CD4-positive, alpha-beta T cell (primary cell): ENCODE data around the gene SMAD3. TPM values are rescaled to one million over a fixed set of nuclear protein-coding genes. Genes with fewer than 3 reads are reported as not detected.

Experiments used
- ATAC-seq: fragments of 200-7000 bp; cut with Tn5 transposase; one replicate; pipeline ENCODE4 v1.10.0; 2022; ENCODE audit warnings: mild to moderate bottlenecking; ENCODE audit not compliant: poor library complexity
- CTCF ChIA-PET: fragments of 350-600 bp; sonication (Branson Sonifier 250); formaldehyde crosslinking; loops from one replicate; lab custom pipeline; 2021; ENCODE audit warnings: antibody characterized with exemption, inconsistent platforms; lab: Charles Lee
- POLR2A ChIA-PET: fragments of 350-600 bp; sonication (Branson Sonifier 250); formaldehyde crosslinking; loops from one replicate; lab custom pipeline; 2021; ENCODE audit warnings: antibody characterized with exemption, inconsistent platforms; lab: Charles Lee
- DNase-seq, 14 experiments: peaks; one replicate each; pipeline ENCODE4 v3.0.0-alpha.2; 2013 to 2020; ENCODE audit warnings: mixed read lengths in 2 of 14
- H3K27ac ChIP-seq, 2 donors: one replicate each; pipeline versions ENCODE4 v1.5.1 to v1.7.0; 2013; ENCODE audit warnings: low read length in 2 of 2, low read depth in 1 of 2, mild to moderate bottlenecking in 1 of 2
- H3K27me3 ChIP-seq, 2 experiments: 1 replicate in 1 of 2; 2 replicates in 1 of 2; pipeline versions ENCODE4 v1.6.1 to v1.7.0; 2013; ENCODE audit warnings: low read length in 2 of 2, control low read depth in 1 of 2, mild to moderate bottlenecking in 1 of 2, moderate library complexity in 1 of 2; ENCODE audit not compliant: insufficient read depth in 2 of 2, control insufficient read depth in 1 of 2
- H3K36me3 ChIP-seq: one replicate; pipeline ENCODE4 v1.6.1; 2013; ENCODE audit warnings: low read length, control low read depth; ENCODE audit not compliant: insufficient read depth
- H3K4me1 ChIP-seq: one replicate; pipeline ENCODE4 v1.6.1; 2013; ENCODE audit warnings: low read length, control low read depth; ENCODE audit not compliant: insufficient read depth
- H3K4me3 ChIP-seq: one replicate; pipeline ENCODE4 v1.5.1; 2013; ENCODE audit warnings: mild to moderate bottlenecking, low read length, moderate library complexity
- H3K9me3 ChIP-seq, 2 experiments: 1 replicate in 1 of 2; 2 replicates in 1 of 2; pipeline versions ENCODE4 v1.6.1 to v1.7.0; 2013; ENCODE audit warnings: low read length in 2 of 2, mild to moderate bottlenecking in 2 of 2, control low read depth in 1 of 2, moderate library complexity in 1 of 2; ENCODE audit not compliant: control insufficient read depth in 1 of 2, insufficient read depth in 1 of 2
- H3K27ac Mint-ChIP-seq: one replicate; pipeline ENCODE4 v1.8.0; 2020; ENCODE audit warnings: mixed read lengths
- H3K27me3 Mint-ChIP-seq: one replicate; pipeline ENCODE4 v1.8.0; 2021; ENCODE audit warnings: mixed read lengths
- H3K36me3 Mint-ChIP-seq: one replicate; pipeline ENCODE4 v1.8.0; 2021; ENCODE audit warnings: low read depth, mixed read lengths
- H3K4me1 Mint-ChIP-seq: one replicate; pipeline ENCODE4 v1.8.0; 2021; ENCODE audit warnings: low read depth, mixed read lengths
- H3K4me3 Mint-ChIP-seq: one replicate; pipeline ENCODE4 v1.8.0; 2020; ENCODE audit warnings: mild to moderate bottlenecking, mixed read lengths
- H3K9me3 Mint-ChIP-seq: one replicate; pipeline ENCODE4 v1.8.0; 2020; ENCODE audit warnings: mixed read lengths
- CTCF ChIP-seq: fragments of 200-600 bp; IDR thresholded peaks from one replicate; pipeline ENCODE4 v1.8.0; 2022; ENCODE audit warnings: antibody characterized with exemption, mild to moderate bottlenecking
- intact Hi-C, 2 experiments: fragments of 100-400 bp; cut with DNase I in 1 of 2; cut with micrococcal nuclease in 1 of 2; formaldehyde crosslinking; loops; one replicate each; pipeline versions ENCODE4 v1.15.1 to v1.9.0; 2023 to 2025; cut with DNase I, micrococcal nuclease
- total RNA-seq, 174 experiments: library from RNA in 2 of 174; stranded (reverse) in 2 of 174; gene quantifications; one replicate each; pipeline ENCODE4 v1.2.3 and lab custom pipeline; 2021 to 2026

Gene SMAD3
- total RNA-seq, 2 experiments from 2014 or later, result 30.0 to 31.0 TPM

- Mint-ChIP-seq H3K4me1 (peaks cover 82% of the 10 kb centered on the region), H3K36me3 (peaks cover 6% of the 10 kb centered on the region), H3K9me3 (peaks cover 4% of the 10 kb centered on the region), H3K27ac (peak overlapping the region; percentile 96), H3K4me3 (no peak overlapping the region), H3K27me3 (no peaks in the 10 kb centered on the region)
- Histone ChIP-seq H3K9me3 (no peaks in the 10 kb centered on the region), H3K27me3 (no peaks in the 10 kb centered on the region), H3K4me3 (no peak overlapping the region), H3K36me3 (no peaks in the 10 kb centered on the region), H3K27ac (peak overlapping the region in 1 of 2 donors; percentile 23), H3K4me1 (peaks cover 74% of the 10 kb centered on the region)
- ChIA-PET CTCF (no interaction called here), POLR2A (interaction anchor here (0.7 to 1.5 kb wide), 2 partner anchors 13 to 67 kb away, joined by 3 read pairs; no protein-coding TSS in a partner anchor)
- DNase-seq (no peak), ATAC-seq (no peak)
- TF ChIP-seq CTCF, result no peak
- intact Hi-C loops, result loop anchor here in 1 of 2 experiments (5.0 kb wide), 1 partner anchor 33 kb away; no protein-coding TSS in a partner anchor
These were observed 50.2 kb downstream of the SMAD3 start for GRCh38 chr15:67115586-67115969.

GRCh38 chr15:67116742-67117141 is 51.3 kb downstream of the SMAD3 start:
- POLR2A ChIA-PET, result interaction anchor here (0.8 to 1.5 kb wide), 5 partner anchors 10 to 51 kb away, joined by 3 to 6 read pairs (median 3); partner anchors contain the start of gene SMAD3
- Histone ChIP-seq H3K4me3 (no peak overlapping the region), H3K27me3 (no peaks in the 10 kb centered on the region), H3K9me3 (no peaks in the 10 kb centered on the region), H3K4me1 (peaks cover 82% of the 10 kb centered on the region), H3K27ac (peak overlapping the region in 1 of 2 donors; percentile 56), H3K36me3 (no peaks in the 10 kb centered on the region)
- Mint-ChIP-seq H3K36me3 (no peaks in the 10 kb centered on the region), H3K4me1 (peaks cover 93% of the 10 kb centered on the region), H3K4me3 (peak overlapping the region; percentile 60), H3K27ac (peak overlapping the region; percentile 96), H3K9me3 (no peaks in the 10 kb centered on the region), H3K27me3 (no peaks in the 10 kb centered on the region)
- CTCF ChIA-PET, result interaction anchor here (1.0 to 1.6 kb wide), 5 partner anchors 18 to 170 kb away, joined by 3 to 7 read pairs (median 4); no protein-coding TSS in a partner anchor
- no peak for TF ChIP-seq CTCF
- no peak for ATAC-seq
- DNase-seq, result peak in 3 of 14 experiments; percentile 47 to 69 (median 66)
- intact Hi-C loops, result loop anchor here in 1 of 2 experiments (1.0 to 5.0 kb wide), 2 partner anchors 18 to 34 kb away; no protein-coding TSS in a partner anchor

- ChIA-PET CTCF (interaction anchor here (1.3 to 1.6 kb wide), 4 partner anchors 17 to 171 kb away, joined by 3 to 7 read pairs (median 5); no protein-coding TSS in a partner anchor), POLR2A (interaction anchor here (0.7 to 1.5 kb wide), 4 partner anchors 15 to 48 kb away, joined by 3 to 6 read pairs (median 3); no protein-coding TSS in a partner anchor)
- Histone ChIP-seq H3K27ac (peak overlapping the region in 1 of 2 donors; percentile 56), H3K9me3 (no peaks in the 10 kb centered on the region), H3K27me3 (no peaks in the 10 kb centered on the region), H3K4me1 (peaks cover 88% of the 10 kb centered on the region), H3K36me3 (no peaks in the 10 kb centered on the region), H3K4me3 (no peak overlapping the region)
- Mint-ChIP-seq H3K27me3 (no peaks in the 10 kb centered on the region), H3K4me1 (peaks cover 98% of the 10 kb centered on the region), H3K9me3 (no peaks in the 10 kb centered on the region), H3K27ac (peak overlapping the region; percentile 96), H3K4me3 (peak overlapping the region; percentile 60), H3K36me3 (no peaks in the 10 kb centered on the region)
- intact Hi-C loops, result loop anchor here in 1 of 2 experiments (1.0 to 5.0 kb wide), 2 partner anchors 17 to 35 kb away; no protein-coding TSS in a partner anchor
- no peak for TF ChIP-seq CTCF
- no peak for DNase-seq
- ATAC-seq, result no peak
These were observed 52.0 kb downstream of the SMAD3 start for GRCh38 chr15:67117370-67117769.
